IMR-90 (cell line): Measurements from ENCODE around the gene MPRIP. TPM values are rescaled to one million over a fixed set of nuclear protein-coding genes. Genes with fewer than 3 reads are reported as not detected.

Source experiments
- ATAC-seq: fragments of 200-7000 bp; cut with Tn5 transposase; 2 replicates; pipeline ENCODE4 v1.9.1; 2020; ENCODE audit warnings: low read depth, mild to moderate bottlenecking, moderate library complexity
- BruUV-seq: library from RNA; stranded (reverse); fragments of 400-500 nt; replicated peaks from 2 replicates; lab custom pipeline; 2021; lab: Mats Ljungman, UMichigan
- CTCF ChIA-PET: fragments of 300-600 bp; formaldehyde crosslinking; extraction: SDS; loops from one replicate; lab custom pipeline; 2021; ENCODE audit warnings: antibody characterized with exemption; lab: Yijun Ruan, JAX
- POLR2A ChIA-PET: fragments of 300-600 bp; sonication (Branson Sonifier 250); formaldehyde crosslinking; loops from one replicate; lab custom pipeline; 2022; ENCODE audit warnings: antibody characterized with exemption; ENCODE audit not compliant: unreplicated experiment; lab: Charles Lee
- DNase-seq: peaks from one replicate; pipeline ENCODE4 v3.0.0; 2013
- H2AFZ ChIP-seq: replicated peaks from 2 replicates; pipeline ENCODE3; 2013; ENCODE audit warnings: low read length, mild to moderate bottlenecking; ENCODE audit not compliant: poor library complexity
- H2AK5ac ChIP-seq: 2 replicates; pipeline ENCODE4 v1.6.1; 2013; ENCODE audit warnings: low read depth, low read length, inconsistent platforms
- H2AK9ac ChIP-seq: replicated peaks from 2 replicates; pipeline ENCODE3; 2013; ENCODE audit warnings: mild to moderate bottlenecking, low read depth, low read length, moderate library complexity; ENCODE audit not compliant: poor library complexity
- H2BK120ac ChIP-seq: 2 replicates; pipeline ENCODE4 v1.6.1; 2013; ENCODE audit warnings: low read depth, low read length, inconsistent platforms
- H2BK15ac ChIP-seq: 3 replicates; pipeline ENCODE4 v1.6.1; 2013; ENCODE audit warnings: low read depth, low read length, inconsistent platforms
- H2BK20ac ChIP-seq: 2 replicates; pipeline ENCODE4 v1.6.1; 2013; ENCODE audit warnings: low read depth, mild to moderate bottlenecking, inconsistent platforms, low read length, moderate library complexity
- H2BK5ac ChIP-seq: 2 replicates; pipeline ENCODE4 v1.6.1; 2013; ENCODE audit warnings: mild to moderate bottlenecking, low read depth, low read length, inconsistent platforms; ENCODE audit not compliant: poor library complexity, severe bottlenecking
- H3K14ac ChIP-seq: replicated peaks from 2 replicates; pipeline ENCODE4 v1.6.1; 2013; ENCODE audit warnings: low read depth, low read length, inconsistent platforms
- H3K18ac ChIP-seq: 2 replicates; pipeline ENCODE4 v1.6.1; 2013; ENCODE audit warnings: low read depth, low read length, control low read depth
- H3K23ac ChIP-seq: 2 replicates; pipeline ENCODE4 v1.6.1; 2013; ENCODE audit warnings: low read depth, low read length, inconsistent platforms
- H3K27ac ChIP-seq: 2 replicates; pipeline ENCODE4 v1.5.1; 2013; ENCODE audit warnings: mild to moderate bottlenecking, control low read depth, low read length; ENCODE audit not compliant: insufficient read depth
- H3K27me3 ChIP-seq: 2 replicates; pipeline ENCODE4 v1.6.1; 2013; ENCODE audit warnings: low read length; ENCODE audit not compliant: control insufficient read depth, insufficient read depth
- H3K36me3 ChIP-seq: 2 replicates; pipeline ENCODE4 v1.6.1; 2013; ENCODE audit warnings: low read length, mixed read lengths; ENCODE audit not compliant: control insufficient read depth, insufficient read depth
- H3K4ac ChIP-seq: 2 replicates; pipeline ENCODE4 v1.6.1; 2013; ENCODE audit warnings: low read depth, low read length, inconsistent platforms
- H3K4me1 ChIP-seq: 2 replicates; pipeline ENCODE4 v1.6.1; 2013; ENCODE audit warnings: low read length, mixed read lengths; ENCODE audit not compliant: control insufficient read depth, insufficient read depth
- H3K4me2 ChIP-seq: 2 replicates; pipeline ENCODE4 v1.6.1; 2013; ENCODE audit warnings: low read depth, mild to moderate bottlenecking, control low read depth, low read length, moderate library complexity
- H3K4me3 ChIP-seq: 2 replicates; pipeline ENCODE4 v1.5.1; 2013; ENCODE audit warnings: low read depth, mild to moderate bottlenecking, control low read depth, low read length, moderate library complexity; ENCODE audit not compliant: insufficient read depth
- H3K56ac ChIP-seq: 2 replicates; pipeline ENCODE4 v1.6.1; 2013; ENCODE audit warnings: low read length, inconsistent platforms; ENCODE audit not compliant: insufficient read depth; ENCODE audit errors: extremely low read depth
- H3K79me1 ChIP-seq, 2 experiments: 2 replicates each; pipeline ENCODE4 v1.6.1; 2013; ENCODE audit warnings: low read length in 2 of 2, inconsistent platforms in 1 of 2, low read depth in 1 of 2
- H3K9ac ChIP-seq: 2 replicates; pipeline ENCODE4 v1.6.1; 2013; ENCODE audit warnings: low read depth, low read length, control low read depth
- H3K9me1 ChIP-seq: 2 replicates; pipeline ENCODE4 v1.6.1; 2013; ENCODE audit warnings: low read length, inconsistent platforms; ENCODE audit not compliant: insufficient read depth
- H3K9me3 ChIP-seq: 2 replicates; pipeline ENCODE4 v1.6.1; 2013; ENCODE audit warnings: low read length; ENCODE audit not compliant: control insufficient read depth, insufficient read depth
- H4K20me1 ChIP-seq: 2 replicates; pipeline ENCODE4 v1.6.1; 2013; ENCODE audit warnings: low read length, inconsistent platforms; ENCODE audit not compliant: insufficient read depth
- H4K5ac ChIP-seq: 2 replicates; pipeline ENCODE4 v1.6.1; 2013; ENCODE audit warnings: mild to moderate bottlenecking, low read depth, low read length, control low read depth
- H4K8ac ChIP-seq, 2 experiments: 2 replicates each; pipeline ENCODE4 v1.6.1; 2013; ENCODE audit warnings: low read depth in 2 of 2, low read length in 2 of 2, control low read depth in 1 of 2, inconsistent platforms in 1 of 2
- H4K91ac ChIP-seq: 2 replicates; pipeline ENCODE4 v1.6.1; 2013; ENCODE audit warnings: low read depth, low read length, inconsistent platforms; ENCODE audit not compliant: insufficient read depth
- FOS ChIP-seq: fragments of 150-350 bp; IDR thresholded peaks from 2 replicates; pipeline ENCODE4 v1.6.1; 2016; ENCODE audit warnings: low read depth, low read length
- WGBS, 2 experiments: methylation state at CpG; one replicate each; pipeline versions ENCODE4 v1.1.5 to v1.1.7; 2013; ENCODE audit warnings: missing lambda C conversion rate in 2 of 2; ENCODE audit not compliant: insufficient read length in 1 of 2; ENCODE audit errors: extremely low coverage in 2 of 2; 5-methylcytosine and 5-hydroxymethylcytosine counted together
- dilution Hi-C: fragments of 300-500 bp; cut with HindIII; formaldehyde crosslinking; loops from one replicate; pipeline ENCODE4 v1.14.3; 2018; ENCODE audit warnings: low sequenced_read_pairs; ENCODE audit not compliant: unreplicated experiment
- in situ Hi-C: fragments of 300-500 bp; cut with MboI; formaldehyde crosslinking; loops from 3 replicates; pipeline ENCODE4 v1.14.3; 2019; ENCODE audit warnings: low sequenced_read_pairs, inconsistent platforms, mixed read lengths
- intact Hi-C: fragments of 100-400 bp; cut with micrococcal nuclease; formaldehyde crosslinking; loops from 2 replicates; pipeline ENCODE4 v1.10.0; 2022
- polyA plus RNA-seq, 3 experiments: library from polyadenylated mRNA; depleted of rRNA; stranded (reverse); fragments of >200 nt; gene quantifications; 2 replicates each; pipeline ENCODE4 v1.2.3, GENCODE V29; 2012; ENCODE audit warnings: low replicate concordance in 1 of 3
- total RNA-seq: library from RNA; depleted of rRNA; stranded (reverse); fragments of >200 nt; gene quantifications from 2 replicates; pipeline ENCODE4 v1.2.3, GENCODE V29; 2012

Gene MPRIP
- total and polyA plus RNA-seq, 2 of the 4 experiments (the other 2 are of a cell fraction): 111 to 149 TPM

- Histone ChIP-seq H3K23ac (no peak overlapping the region), H3K79me1 (peaks cover 52 to 98% of the 10 kb centered on the region in 2 experiments), H4K20me1 (peaks cover 93% of the 10 kb centered on the region), H2AFZ (no peak overlapping the region), H3K56ac (no peak overlapping the region), H3K4me2 (no peak overlapping the region), H3K36me3 (peaks cover 26% of the 10 kb centered on the region), H3K27ac (no peak overlapping the region), H3K27me3 (no peaks in the 10 kb centered on the region), H3K9me1 (peaks cover 31% of the 10 kb centered on the region), H2AK9ac (no peak overlapping the region), H4K91ac (no peak overlapping the region), H3K9me3 (no peaks in the 10 kb centered on the region), H3K4me3 (no peak overlapping the region), H2BK5ac (no peak overlapping the region), H3K4ac (no peak overlapping the region), H4K5ac (no peak overlapping the region), H3K9ac (no peak overlapping the region), H2BK20ac (no peak overlapping the region), H3K14ac (no peak overlapping the region), H2BK120ac (no peak overlapping the region), H2BK15ac (no peak overlapping the region), H3K18ac (no peak overlapping the region), H4K8ac (no peak overlapping the region), H3K4me1 (peaks cover 31% of the 10 kb centered on the region), H2AK5ac (no peak overlapping the region)
- dilution Hi-C loops: no loop called here
- BruUV-seq: no TSS peak
- in situ Hi-C loops: no loop called here
- ChIA-PET POLR2A (no interaction called here), CTCF (no interaction called here)
- intact Hi-C loops: no loop called here
- ATAC-seq (no peak), DNase-seq (no peak)
- no peak for TF ChIP-seq FOS
- 100% methylated on average over 2 of the region's 15 CpGs; no CpG with 5 or more reads in 1 of the 2 experiments for WGBS, 2 experiments
Measured at GRCh38 chr17:17077861-17078732, 35.8 kb downstream of the MPRIP start.
